Kidney epithelial cell (primary cell): ENCODE measurements around the gene PRKAA1. TPM values are rescaled to one million over a fixed set of nuclear protein-coding genes. Genes with fewer than 3 reads are reported as not detected.

ENCODE experiments used
- DNase-seq: peaks from one replicate; pipeline ENCODE4 v3.0.0-alpha.2; 2010; ENCODE audit warnings: low read depth
- H3K27me3 ChIP-seq: 2 replicates; pipeline ENCODE4 v1.6.0; 2011; ENCODE audit warnings: low read length; ENCODE audit not compliant: control insufficient read depth, insufficient read depth
- H3K36me3 ChIP-seq: 2 replicates; pipeline ENCODE4 v1.5.1; 2011; ENCODE audit warnings: low read length; ENCODE audit not compliant: control insufficient read depth, insufficient read depth
- H3K4me3 ChIP-seq: 2 replicates; pipeline ENCODE4 v1.5.1; 2011; ENCODE audit warnings: low read depth, mild to moderate bottlenecking, control low read depth, low read length
- total RNA-seq: library from RNA; depleted of rRNA; stranded (reverse); fragments of >200 nt; gene quantifications from 2 replicates; pipeline ENCODE4 v1.2.3, GENCODE V29; 2015
- TF ChIP-seq, protein P1 (sequence below): IDR thresholded peaks from 2 replicates; pipeline ENCODE4 v1.5.1; 2011; ENCODE audit warnings: mild to moderate bottlenecking, moderate library complexity, low read length, control low read depth, inconsistent platforms; ENCODE audit not compliant: insufficient read depth, poor library complexity, severe bottlenecking

The PRKAA1 gene
- total RNA-seq, 1 donor from 2014 or later = 46.6 TPM

DNA sequence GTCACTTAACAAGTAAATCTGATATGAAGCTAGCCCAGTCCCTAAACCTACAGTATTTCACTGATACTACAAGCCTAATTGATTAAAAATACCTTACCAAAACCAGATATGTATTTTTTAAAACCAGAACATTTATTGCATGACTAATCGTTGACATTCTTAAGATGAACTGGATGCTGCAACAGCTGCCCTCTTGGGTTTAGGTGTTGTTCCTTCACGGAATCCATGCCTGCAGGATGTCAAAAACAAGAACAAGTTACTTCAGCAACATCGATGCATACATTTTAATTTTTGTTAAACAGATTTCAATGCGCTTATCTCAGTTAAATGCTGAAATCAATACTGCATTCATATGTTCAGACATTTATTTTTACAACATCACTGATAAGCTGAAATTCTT, 34.2 kb upstream of the PRKAA1 start:
- Histone ChIP-seq H3K36me3 (peaks cover 1% of the 10 kb centered on the region), H3K27me3 (no peaks in the 10 kb centered on the region), H3K4me3 (no peak overlapping the region)
- TF ChIP-seq, protein P1, sequence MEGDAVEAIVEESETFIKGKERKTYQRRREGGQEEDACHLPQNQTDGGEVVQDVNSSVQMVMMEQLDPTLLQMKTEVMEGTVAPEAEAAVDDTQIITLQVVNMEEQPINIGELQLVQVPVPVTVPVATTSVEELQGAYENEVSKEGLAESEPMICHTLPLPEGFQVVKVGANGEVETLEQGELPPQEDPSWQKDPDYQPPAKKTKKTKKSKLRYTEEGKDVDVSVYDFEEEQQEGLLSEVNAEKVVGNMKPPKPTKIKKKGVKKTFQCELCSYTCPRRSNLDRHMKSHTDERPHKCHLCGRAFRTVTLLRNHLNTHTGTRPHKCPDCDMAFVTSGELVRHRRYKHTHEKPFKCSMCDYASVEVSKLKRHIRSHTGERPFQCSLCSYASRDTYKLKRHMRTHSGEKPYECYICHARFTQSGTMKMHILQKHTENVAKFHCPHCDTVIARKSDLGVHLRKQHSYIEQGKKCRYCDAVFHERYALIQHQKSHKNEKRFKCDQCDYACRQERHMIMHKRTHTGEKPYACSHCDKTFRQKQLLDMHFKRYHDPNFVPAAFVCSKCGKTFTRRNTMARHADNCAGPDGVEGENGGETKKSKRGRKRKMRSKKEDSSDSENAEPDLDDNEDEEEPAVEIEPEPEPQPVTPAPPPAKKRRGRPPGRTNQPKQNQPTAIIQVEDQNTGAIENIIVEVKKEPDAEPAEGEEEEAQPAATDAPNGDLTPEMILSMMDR = no peak
- DNase-seq = no peak

DNA sequence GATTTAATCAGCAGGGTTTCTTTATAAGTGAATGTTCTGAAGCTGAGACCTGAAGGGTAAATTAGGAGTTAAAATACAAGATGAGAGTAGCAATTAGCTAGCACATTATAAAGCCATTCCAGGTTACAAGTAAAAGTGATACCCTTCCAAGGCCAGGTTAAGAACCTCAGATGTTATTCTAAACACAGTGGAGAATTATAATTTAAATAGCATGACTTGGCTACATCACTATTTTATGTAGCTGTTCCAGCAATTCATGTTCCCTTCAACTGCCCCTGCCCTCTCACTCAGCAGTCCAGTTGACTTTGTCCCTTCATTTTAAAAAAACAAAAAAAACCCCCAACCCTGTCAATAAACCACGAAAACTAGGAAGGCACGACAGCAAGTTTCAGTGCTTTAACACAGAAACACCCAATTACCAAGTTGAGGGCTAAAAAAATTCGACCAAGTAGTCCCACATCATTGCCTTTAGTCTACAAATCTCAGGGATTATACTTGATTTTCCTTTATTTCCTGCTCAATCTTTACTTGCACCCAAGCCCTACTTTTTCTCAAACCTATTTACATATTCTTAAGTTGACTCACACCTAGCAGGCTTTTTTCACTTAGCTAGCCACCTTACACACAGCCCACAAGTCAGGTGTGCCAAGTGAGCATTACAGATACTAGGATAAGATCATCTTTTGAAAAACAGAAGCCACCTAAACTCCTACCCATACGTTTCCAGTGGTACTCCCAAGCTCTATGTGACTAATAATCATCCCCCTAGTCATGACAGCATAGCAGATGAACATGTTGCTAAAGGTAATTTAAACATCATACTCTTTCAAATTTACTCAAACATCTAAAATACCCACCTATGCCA, 33.4 kb upstream of the PRKAA1 start:
- TF ChIP-seq, protein P1 = no peak
- no peak for DNase-seq
- Histone ChIP-seq H3K4me3 (no peak overlapping the region), H3K27me3 (no peaks in the 10 kb centered on the region), H3K36me3 (peaks cover 2% of the 10 kb centered on the region)

DNA sequence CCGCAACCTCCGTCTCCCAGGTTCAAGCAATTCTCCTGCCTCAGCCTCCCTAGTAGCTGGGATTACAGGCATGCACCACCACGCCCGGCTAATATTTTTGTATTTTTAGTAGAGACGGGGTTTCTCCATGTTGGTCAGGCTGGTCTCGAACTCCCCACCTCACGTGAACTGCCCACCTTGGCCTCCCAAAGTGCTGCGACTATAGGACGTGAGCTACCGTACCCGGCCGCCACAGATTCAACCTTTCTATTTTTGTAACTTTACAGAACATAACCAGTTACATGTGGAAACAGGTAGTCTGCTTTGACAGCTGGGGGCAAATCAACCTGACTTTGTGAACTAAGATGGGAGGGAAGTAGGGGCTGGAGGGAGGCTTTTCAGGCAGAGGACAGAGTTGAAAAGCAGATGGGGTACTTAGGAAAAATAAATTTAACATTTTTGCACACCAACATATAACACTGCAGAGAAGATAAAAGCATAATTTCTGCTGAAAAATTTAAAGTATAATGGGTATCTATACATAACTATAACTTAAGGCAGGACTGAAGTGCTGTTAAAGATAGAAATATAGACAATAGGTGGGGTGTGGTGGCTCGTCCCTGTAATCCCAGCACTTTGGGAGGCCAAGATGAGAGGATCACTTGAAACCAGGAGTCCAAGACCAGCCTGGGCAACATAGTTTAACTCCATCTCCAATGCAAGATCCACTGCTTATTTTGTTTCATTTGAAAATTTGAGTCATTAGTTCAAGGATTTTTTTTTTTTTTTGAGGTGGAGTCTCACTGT, 31.8 kb upstream of the PRKAA1 start:
- Histone ChIP-seq H3K27me3 (no peaks in the 10 kb centered on the region), H3K4me3 (no peak overlapping the region), H3K36me3 (peaks cover 2% of the 10 kb centered on the region)
- no peak for DNase-seq
- TF ChIP-seq, protein P1 = no peak

DNA sequence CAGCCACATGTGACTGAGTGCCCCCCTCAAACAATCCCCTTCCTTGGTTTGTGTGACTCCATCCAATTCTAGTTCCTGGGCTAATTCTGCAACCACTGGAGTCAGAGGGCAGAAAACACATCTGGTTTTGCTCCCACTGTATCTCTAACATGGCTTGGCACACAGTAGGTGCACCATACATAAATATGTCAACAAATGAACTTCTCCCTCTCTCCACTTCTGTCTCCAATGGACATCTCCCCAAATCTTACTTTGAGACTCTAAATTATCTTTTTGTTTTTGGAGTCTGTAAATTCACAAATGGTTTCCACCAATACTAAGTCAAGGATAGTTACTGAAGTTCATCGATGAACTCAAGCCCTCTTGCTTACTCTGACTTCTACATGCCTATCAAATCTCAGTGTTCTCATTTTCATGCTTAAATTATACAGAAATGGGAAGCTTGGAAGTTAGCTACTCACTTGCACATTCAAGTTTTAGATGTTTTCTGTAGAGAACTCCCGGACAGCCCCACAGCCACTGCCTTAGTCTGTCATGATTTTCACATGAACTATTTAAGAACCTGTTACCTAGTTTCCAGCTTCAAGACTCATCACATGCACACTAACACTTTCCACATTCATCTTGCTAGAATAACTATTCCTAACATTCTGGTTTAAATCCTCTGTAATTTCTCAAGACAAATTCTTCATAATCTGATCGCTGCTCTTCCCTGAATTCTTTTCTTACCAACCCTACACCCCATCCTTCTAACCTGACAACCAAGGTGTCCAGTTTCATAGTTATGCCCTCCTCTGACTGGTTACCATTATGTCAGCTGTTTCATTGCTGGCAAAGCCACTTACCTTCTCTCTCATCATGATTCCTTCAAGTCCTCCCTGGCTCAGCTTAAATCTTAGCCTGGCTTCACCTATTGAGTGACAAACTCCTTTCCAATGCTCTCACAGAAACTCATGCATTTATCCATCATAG, 30.8 kb upstream of the PRKAA1 start:
- no peak overlapping the region for H3K4me3 ChIP-seq
- DNase-seq = no peak
- no peaks in the 10 kb centered on the region for H3K27me3 ChIP-seq
- TF ChIP-seq, protein P1 = no peak
- H3K36me3 ChIP-seq = peaks cover 2% of the 10 kb centered on the region

DNA sequence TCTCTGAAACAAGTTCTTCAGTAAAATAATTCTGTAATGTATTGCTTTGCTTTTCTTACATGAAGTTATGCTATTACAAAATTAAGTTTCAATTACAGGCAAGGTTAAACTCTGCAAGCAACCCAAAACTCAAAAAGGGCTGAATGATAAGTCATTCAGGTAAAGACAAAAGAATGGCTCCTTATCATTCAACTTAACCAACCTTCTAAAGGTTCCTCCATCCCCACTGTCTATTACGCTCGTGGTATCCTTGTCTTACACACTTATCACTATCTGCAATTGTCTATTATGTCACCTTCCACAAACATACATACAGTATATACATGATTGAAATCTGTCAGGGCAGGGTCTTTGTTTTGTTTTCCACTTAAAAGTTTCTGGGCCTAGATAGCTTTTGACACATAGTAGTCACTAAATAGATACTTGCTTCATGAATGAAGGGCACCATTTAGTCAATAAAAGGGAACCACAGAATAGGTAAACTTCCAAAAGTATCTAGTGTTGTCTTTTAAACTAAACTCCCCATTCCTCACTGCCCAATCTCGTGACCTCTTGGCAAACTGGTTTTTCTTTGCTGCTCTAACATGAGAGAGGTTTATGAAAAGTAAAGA, 30.0 kb upstream of the PRKAA1 start:
- Histone ChIP-seq H3K36me3 (peaks cover 2% of the 10 kb centered on the region), H3K27me3 (no peaks in the 10 kb centered on the region), H3K4me3 (no peak overlapping the region)
- no peak for DNase-seq
- TF ChIP-seq, protein P1 = no peak
